ENCODE data around the gene CCK.

CCK gene

DNA sequence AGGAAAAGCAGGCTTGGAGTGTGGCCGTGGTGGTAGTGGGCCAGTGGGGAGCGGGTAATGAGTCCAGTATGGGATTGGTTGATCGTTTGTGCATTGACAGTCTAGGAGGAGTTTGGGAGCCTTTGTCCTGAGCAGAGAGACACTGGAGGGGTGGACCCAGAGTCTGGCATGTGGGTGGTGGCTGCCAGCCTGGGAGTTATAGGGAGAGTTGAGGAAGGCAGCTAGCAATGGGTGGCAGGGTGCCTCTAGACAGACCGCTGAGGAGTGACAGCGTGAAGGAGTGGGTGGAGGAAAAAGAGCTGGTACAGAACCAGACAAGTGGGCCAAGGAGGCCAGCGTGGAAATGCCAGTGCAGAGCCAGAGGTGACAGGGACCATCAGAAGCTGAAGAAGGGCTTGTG, 1.9 kb upstream of the CCK start:
- DNase-seq (ENCODE audit: low spot score), result no peak

DNA sequence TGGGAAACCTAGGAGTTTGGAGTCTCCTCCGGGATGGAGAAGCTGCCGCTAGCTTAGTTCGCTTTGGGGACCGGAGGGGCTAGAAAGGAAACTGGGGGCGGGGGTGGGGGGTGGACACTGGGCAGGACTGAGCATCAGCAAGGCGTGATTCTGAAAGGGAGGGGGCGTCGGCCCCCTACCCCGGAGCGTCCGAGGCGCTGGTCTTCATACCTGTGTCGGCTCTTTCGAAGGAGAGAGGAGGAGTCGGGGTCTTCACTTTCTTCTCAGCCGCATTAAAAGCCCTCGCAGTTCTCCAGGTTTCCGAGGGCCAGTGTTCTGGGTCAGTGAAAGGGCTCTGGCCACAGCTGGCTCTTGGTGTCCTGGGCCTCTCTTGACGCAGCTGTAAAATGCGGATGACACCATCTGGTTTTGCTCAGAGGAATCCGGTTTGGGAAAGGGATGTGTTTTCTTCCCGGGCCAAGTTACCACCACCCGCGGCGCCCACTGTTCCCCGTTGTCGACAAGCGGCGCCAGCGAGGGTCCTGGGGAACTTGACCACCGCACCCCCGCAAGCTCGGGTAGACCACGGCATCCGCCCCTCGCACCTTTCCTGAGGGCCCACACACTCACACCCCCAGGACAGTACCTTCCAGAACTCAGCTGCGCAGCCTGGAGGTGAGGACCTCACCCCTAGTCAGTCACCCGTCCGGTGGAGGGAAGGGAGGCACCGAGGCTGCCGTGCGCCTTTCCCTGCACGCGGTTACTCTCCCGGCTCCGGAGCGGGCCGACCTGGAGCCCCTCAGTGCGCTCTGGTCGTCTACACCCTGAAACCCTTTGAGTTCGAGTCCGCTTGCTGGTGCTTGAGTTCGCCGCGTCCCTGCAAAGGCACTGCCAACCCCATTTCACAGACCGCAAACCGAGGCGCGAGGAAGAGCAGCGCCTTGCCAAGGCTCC, 660 bp downstream of the CCK start:
- no peak for DNase-seq (ENCODE audit: low spot score)

DNA sequence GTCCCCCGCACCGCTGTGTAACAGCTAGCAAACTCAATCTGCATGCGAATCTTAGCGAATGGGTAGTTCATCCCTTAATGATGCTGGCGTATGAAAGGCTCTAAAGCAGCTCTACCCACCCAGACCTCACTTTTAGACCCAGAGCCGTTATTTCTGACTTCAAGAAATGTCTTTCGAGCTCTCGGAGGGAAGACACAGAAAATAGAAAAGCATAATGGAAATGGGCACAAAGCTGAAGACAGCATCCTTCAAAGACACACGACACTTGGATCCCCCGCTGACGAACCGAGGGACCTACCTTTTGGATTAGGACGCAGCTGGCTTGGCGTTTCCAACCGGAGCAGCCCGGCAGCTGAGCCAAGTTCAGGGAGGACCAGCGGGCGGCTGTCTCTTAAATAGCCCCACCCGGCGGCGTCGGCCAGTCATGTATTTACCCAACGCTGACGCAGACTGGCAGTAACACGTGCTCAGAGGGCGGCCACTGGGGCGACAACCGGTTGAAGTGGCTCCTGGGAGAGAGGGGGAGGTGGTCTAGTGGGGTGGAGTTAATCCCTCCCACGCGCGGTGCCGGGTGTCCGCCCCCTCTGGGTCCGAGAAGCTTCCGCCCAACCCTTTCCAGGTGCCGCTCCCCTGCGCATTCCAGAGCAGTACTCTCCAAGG, 1.5 kb downstream of the CCK start:
- no peak for DNase-seq (ENCODE audit: low spot score)

DNA sequence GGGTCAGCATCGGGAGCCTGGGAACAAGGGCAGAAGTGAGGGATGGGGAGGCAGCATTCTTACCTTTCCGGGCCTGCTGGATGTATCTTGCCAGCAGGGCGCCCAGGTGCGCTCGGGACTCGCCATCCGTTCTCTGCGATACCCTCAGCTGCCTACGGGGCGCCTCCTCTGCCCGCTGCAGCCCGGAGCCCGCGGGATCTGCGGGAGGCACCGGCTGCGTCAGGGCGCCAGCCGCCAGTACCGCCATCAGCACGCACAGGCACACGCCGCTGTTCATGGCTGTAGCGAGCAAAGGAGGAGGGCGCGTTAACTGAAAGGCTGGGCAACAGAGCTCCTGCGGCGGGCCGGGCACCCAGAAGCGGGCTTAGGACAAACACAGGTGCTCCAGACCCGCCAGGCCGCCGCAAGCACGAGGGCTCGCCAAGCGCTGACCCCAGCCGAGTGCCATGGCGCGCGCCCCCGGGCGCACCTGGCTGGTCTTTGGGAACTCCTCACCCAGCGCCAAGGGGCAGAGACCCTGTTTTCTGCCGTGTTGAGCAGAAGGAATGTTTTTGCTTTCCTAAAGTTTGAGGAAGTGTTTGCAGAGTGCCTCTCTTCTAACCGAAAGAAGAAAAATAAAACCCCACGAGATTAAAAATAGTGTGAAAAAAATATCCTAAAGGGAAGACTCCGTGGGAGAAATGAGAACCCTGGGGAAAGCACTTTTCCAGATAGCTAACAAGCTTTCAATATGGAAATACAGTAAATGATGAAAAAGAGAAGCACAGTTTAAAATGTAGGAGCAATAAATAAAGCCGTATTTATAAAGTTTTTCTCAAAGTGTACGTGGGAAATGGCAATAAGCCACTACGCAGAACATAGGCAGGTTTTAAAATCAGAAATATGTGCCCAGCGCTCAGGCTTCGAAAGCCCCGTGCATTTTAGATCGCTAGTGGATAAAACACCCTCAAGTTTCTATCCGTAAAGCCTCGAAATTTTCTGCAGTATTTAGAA, 2.3 kb downstream of the CCK start:
- DNase-seq (ENCODE audit: low spot score), result no peak

DNA sequence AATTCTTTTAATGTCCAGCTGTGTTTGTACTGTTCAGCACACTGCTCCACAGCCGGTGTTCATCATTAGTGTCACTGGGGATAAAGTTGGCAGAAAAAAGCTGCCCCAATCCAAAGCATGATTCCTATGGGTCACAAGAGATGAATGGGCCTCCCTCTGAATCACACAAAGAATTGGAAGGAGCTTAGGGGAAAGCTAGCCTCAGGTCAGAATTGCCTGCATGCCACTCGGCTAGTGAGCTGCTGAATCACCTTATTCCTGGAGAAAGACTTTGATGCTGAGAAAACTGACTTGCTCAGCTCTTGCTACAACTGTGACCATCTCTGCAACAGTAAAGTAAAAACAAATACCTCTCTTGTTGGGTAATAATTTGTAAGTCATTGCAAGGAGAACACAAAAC, 3.5 kb downstream of the CCK start:
- DNase-seq (ENCODE audit: low spot score), result no peak

DNA sequence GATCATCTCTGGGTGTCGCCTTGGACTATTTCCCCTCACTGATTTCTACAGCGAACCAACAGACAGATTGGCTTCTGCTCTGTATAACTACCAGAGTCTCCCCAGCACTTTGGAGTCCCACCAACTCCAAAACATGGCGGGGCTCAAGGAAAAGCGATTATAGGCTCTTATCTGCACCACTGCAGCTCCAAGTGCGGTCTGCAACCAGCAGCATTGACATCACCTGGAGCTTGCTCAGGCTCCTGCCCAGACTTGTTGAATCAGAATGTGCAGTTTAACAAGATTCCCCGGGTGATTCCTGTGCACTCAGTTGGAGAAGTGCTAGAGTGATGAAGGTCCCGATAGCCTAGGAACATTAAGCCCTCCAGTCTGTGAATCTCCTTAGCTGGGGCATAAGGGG, 9.0 kb downstream of the CCK start:
- DNase-seq (ENCODE audit: low spot score), result no peak

DNA sequence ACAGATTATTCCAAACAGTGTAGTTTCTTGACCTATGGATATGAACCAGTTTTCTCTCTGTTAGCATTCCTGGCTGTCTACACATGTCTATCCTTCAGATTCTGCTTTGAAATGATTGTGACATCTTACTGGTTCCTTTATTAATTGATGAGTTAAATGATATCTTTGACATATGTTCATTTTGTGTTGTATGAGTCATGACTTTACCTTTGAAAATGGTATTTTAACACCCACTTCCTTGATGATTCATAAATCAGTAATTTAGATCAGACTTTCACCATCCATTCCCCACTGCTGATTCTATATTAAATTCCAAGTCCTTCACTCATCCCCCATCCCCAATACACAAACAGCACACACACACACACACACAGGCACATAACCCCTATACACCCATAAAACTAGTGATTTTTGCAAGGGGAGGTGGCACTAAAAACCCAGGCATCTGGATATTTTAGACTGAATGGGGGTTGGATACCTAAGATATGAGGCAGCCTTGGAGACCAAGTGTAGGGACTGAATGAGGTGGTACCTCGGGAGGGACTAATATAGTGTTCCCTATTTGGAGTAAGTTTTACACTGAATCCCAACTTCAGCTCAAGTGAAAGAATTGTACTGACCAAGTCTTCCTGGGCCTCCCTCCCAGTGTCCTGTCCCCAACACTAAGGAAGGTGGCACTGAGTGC, 9.7 kb downstream of the CCK start:
- DNase-seq (ENCODE audit: low spot score), result no peak

DNA sequence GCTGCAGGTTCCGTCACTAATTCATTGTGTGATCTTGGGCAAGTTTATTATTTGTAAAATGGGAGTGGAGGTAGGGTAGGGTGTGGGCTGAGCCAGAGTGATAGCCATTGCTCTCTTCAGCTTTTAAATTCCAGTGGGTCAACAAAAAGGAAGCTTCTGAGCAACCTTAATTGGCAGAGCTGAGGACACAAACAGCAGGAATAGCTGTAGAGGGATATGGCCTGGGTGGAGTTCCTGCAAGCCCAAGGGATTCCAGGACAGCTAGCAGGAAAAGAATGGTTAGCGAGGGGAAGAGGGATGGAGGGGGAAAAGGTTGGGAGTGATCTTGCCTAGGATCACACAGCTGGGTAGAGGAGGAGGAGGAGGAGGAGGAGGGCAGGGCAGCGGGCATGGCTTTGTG, 11.4 kb downstream of the CCK start:
- DNase-seq (ENCODE audit: low spot score), result no peak

DNA sequence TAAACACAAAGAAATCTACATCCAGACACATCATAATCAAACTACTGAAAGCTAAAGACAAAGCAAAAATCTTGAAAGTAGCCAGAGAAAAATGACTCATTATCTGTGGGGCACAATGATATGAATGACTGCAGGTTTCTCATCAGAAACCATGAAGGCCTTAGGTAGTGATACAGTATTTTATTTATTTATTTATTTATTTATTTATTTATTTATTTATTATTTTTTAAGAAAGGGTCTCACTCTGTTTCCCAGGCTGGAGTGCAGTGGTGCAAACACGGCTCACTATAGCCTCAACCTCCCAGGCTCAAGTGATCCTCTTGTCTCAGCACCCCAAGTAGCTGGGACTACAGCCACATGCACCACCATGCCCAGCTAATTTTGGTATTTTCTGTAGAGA, 15.2 kb downstream of the CCK start:
- no peak for DNase-seq (ENCODE audit: low spot score)

DNA sequence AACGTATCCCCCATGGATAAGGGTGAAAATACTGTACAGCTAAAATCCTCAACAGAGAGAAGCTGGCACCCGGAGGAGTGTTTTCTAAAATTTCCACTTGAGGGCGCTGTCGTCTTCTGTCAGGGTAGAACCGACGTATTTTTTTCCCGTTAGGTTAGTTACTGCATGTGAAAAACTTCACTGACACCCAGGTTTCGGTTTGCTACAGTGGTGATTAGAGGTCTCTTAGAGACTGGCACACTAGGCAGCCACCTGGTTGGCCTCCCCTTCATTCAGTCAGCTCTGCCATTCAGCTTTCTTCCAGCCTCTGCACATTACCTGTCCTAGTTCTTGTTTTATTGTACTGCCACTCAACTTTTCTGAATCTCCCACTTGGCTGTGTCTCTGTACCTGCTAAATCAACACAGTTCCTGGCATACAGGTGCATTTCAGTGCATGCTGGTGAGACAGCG, 18.4 kb downstream of the CCK start:
- DNase-seq (ENCODE audit: low spot score), result peak; percentile 58

DNA sequence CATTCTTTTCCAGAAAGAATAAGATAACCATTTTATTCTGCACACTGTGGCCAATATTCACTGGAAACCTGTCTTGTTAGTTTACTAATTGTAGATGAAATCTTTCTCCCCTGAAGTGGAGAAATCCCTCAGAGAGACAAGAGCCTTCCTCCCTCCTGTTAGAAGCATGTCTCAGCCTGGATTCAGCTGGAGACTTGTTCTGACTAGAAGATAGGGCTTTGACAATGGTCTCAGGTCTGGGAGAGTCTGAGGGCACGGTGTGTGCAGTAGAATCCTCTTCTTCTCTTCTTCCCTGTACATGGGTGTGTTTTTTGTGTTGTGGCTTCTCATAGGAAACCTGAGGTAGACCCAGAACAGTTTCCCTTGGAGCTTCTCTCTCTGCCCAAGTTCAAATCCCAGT, 19.9 kb downstream of the CCK start:
- no peak for DNase-seq (ENCODE audit: low spot score)

DNA sequence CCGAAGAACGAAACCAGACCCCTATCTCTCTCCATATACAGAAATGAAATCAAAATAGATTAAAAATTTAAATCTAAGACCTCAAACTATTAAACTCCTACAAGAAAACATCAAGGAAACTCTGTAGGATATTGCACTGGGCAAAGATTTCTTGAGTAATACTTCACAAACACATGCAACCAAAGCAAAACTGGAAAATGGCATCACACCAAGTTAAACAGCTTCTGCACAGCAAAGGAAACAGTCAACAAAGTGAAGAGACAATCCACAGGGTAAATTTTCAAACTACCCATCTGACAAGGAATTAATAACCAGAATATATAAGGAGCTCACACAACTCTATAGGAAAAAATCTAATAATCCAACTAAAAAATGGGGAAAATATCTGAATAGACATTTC, 29.4 kb downstream of the CCK start:
- DNase-seq (ENCODE audit: low spot score), result no peak

DNA sequence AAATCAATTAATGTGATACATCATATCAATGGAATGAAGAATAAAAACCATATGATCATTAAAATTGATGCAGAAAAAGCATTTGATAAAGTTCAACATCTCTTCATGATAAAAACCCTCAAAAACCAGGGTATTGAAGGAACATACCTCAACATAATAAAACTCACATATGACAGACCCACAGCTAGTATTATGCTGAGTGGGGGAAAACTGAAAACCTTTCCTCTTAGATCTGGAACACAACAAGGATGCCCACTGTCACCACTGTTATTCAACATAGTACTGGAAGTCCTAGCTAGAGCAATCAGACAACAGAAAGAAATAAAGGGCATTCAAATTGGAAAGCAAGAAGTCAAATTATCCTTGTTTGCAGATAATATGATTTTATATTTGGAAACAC, 30.5 kb downstream of the CCK start:
- DNase-seq (ENCODE audit: low spot score), result no peak

DNA sequence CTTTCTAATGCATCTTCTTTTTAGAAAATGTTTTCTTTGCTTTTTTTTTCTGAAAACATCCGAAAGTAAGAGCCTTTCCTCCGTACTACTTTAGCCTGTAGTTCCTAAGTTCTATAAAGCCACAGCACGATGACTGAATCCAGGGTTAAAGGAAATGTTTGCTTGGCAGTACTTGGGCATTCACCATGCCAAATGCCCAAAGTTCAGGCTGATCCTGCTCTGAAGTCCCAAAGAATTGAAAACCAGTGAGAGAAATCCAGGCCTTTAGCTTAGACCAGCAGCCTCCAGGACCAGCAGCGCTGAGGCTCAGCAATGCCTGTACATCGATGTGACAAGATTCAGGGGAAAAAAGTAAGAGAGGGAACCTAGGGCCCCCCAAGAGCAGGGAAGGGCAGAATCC, 35.1 kb downstream of the CCK start:
- DNase-seq (ENCODE audit: low spot score), result no peak

DNA sequence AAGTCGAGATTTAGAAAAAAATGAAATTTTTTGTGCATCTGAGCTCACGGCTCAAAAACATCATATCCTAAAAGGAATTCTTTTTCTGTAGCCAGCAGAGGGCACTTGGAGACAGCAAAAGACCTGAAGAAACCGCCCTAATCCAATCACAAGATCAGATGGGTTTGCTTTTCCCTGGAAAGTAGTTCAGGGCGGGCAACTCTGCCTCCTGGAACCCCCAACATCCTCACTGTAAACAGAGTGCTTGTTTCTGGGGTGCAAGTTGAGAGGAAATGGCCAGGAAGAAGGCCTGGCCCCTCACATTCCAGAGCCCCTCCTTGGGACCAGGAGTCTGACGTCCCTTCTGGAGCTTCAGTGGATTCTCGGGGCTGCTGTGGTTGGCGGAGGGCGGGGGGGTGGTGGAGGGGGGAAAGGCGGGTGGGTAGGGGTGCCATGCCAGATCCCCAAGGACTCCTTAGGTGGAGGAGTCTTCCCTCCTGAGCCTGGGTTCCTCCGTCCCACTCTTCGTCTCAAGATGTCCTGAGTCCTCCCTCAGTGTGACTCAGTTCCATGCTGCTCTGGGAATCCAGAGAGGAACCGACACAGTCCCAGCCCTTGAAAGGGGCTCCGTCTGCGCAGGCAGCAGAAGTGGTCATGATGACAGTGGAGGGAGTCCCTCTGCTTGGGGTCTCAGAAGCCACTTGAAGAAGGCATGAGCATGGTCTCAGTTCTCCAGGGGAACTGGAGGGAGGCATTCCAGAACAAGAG, 35.9 kb downstream of the CCK start:
- DNase-seq (ENCODE audit: low spot score), result no peak

DNA sequence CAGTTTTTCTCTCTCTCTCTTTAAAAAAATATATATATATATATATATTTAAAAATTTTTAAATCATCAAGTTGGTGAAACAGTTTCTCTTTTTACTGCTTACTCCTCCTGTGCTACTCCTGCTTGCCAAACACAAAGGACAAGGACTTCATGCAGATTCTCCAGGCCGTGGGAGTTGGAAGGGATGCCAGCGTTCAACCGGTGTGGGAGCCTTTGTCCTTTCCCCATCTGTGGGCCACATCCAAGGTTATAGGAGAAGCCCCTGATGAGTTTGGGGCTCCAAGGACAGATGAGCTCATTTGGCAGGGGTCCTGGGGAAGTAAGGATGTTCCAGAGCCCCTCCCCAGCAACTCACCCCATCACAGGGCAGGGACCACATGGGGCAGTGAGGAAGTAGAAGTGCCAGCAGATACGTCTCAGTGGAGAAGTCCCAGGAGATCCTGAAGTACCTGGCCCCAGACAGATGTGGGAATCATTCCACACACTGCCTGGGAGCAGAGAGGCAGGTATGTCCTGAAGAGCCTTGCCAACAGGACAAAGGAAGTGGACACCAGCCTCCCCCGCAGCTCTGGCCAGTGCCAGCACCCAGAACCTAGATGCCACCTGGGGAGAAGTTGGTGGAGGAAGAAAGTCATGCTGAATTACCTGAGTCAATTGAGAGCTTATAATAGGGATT, 36.6 kb downstream of the CCK start:
- no peak for DNase-seq (ENCODE audit: low spot score)

DNA sequence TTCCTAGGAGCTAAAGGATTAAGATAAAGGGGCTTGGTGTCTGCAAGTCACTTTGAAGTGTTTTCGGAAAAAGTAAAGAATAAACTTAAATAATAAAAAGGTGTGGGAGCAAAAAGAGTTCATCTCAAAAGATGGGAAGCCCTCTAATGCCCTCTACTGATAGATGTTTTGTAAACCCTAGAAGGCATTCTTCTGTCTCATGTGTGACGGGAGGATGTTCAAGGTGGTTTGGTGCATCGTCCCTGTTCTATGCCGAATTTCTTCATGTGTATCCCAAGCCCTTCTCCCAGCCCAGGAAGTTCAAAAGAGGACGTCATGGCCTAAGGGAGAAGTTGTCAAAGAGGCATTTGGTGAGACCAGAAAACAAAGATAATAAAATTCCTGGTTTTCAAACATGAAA, 37.2 kb downstream of the CCK start:
- no peak for DNase-seq (ENCODE audit: low spot score)

DNA sequence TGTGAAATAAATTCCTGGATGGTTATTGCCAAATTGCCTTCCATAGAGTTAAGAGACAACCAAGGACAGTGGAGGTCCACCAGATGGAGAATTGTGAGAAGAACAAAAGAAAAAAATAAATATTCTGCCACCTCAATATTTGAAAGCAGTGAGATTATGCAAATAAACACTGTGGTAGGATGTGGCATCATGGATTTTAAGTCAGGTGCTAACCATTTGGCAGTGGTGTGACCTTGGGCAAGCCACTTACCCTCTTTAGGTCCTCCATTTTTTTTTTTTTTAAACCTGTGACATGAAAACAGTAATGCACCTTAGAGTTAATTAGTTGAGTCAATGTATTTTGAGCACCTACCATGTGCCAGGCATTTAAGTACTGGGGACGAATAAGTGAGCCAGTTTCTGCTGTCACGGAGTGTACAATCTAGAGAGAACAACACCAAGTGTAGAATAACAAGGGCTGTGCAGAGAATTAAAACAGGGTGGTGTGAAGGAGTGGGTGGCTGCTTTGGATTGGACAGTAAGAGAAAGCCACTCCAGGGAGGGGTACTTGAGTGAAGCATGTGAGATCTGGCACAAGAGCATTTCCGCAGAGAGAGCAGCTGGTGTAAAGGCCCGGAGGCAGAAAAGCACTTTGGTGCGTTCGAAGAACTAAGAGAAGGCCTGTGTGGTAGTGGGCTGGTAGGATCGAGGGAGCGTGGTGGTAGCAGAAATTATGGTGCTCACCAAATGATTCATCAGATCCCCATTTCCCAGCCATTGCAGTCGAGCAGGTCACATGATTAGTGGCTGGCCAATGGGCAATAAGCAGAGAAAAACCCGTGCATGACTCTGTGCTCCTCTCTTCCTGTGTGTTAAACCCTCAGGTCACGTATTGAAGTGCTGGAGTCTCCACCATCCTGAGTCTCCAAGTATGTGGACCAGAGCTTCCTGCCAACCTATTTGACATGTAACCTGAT, 39.2 kb downstream of the CCK start:
- DNase-seq (ENCODE audit: low spot score), result no peak

All from CD4-positive, alpha-beta T cell treated with Interleukin-15 for 4 hours (primary cell).